ENCODE data around the gene C1orf53.

DNA sequence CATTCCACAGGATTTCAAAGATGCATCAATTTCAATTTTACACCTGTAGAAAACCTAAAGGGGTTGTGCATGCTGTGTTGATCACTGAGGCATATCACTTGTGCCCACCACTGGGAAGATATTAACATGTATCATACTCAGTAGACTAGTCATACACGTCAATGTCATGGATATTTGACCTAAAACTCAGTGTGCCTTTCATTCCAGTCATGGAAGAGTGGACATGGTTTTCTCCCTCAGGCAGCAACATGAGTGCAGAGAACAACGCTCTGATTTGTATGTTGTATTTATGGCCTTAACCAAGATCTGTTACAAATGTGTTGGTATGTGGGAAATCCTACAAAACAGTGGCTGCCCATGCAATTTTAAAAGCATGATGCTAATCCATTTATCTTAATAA lies 6.1 kb upstream of the C1orf53 start:
- TF ChIP-seq, protein P1, sequence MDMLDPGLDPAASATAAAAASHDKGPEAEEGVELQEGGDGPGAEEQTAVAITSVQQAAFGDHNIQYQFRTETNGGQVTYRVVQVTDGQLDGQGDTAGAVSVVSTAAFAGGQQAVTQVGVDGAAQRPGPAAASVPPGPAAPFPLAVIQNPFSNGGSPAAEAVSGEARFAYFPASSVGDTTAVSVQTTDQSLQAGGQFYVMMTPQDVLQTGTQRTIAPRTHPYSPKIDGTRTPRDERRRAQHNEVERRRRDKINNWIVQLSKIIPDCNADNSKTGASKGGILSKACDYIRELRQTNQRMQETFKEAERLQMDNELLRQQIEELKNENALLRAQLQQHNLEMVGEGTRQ (IDR thresholded peaks at IDR 0.05; ENCODE audit: low read depth, low read length) = no peak
- TF ChIP-seq, protein P2, sequence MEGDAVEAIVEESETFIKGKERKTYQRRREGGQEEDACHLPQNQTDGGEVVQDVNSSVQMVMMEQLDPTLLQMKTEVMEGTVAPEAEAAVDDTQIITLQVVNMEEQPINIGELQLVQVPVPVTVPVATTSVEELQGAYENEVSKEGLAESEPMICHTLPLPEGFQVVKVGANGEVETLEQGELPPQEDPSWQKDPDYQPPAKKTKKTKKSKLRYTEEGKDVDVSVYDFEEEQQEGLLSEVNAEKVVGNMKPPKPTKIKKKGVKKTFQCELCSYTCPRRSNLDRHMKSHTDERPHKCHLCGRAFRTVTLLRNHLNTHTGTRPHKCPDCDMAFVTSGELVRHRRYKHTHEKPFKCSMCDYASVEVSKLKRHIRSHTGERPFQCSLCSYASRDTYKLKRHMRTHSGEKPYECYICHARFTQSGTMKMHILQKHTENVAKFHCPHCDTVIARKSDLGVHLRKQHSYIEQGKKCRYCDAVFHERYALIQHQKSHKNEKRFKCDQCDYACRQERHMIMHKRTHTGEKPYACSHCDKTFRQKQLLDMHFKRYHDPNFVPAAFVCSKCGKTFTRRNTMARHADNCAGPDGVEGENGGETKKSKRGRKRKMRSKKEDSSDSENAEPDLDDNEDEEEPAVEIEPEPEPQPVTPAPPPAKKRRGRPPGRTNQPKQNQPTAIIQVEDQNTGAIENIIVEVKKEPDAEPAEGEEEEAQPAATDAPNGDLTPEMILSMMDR (conservative IDR thresholded peaks at IDR 0.05; ENCODE audit: low read depth, low read length) = no peak
- no peak for TF ChIP-seq CEBPB (IDR thresholded peaks at IDR 0.05; ENCODE audit: low read depth, low read length)
- no peak for TF ChIP-seq RAD21 (IDR thresholded peaks at IDR 0.05; ENCODE audit: low read length)
- no peak for TF ChIP-seq MXI1 (IDR thresholded peaks at IDR 0.05; ENCODE audit: borderline replicate concordance, low read depth, low read length)
- no peak for TF ChIP-seq POLR2A (IDR thresholded peaks at IDR 0.05; ENCODE audit: low read depth, low read length)
- TF ChIP-seq RFX5 (IDR thresholded peaks at IDR 0.05; ENCODE audit: low read depth, low read length) = no peak
- no peak for TF ChIP-seq SMC3 (IDR thresholded peaks at IDR 0.05; ENCODE audit: low read depth, low read length)
